A673 (cell line): ENCODE results near the gene FAM83B.

Experiments used
- EZH2 ChIP-seq: fragments of 200-600 bp; sonication (generic); IDR thresholded peaks from 2 replicates; pipeline ENCODE4 v1.6.1; 2017; ENCODE audit warnings: borderline replicate concordance, low read depth, mild to moderate bottlenecking, mixed read lengths, antibody characterized with exemption, low read length; ENCODE audit not compliant: poor library complexity, severe bottlenecking
- TF ChIP-seq, protein P1 (sequence below): fragments of 300-800, 200-600 bp; sonication (generic); conservative IDR thresholded peaks from 2 replicates; pipeline ENCODE4 v1.5.1; 2017; ENCODE audit warnings: low read depth, mild to moderate bottlenecking, antibody characterized with exemption, low read length, moderate library complexity, mixed read lengths

DNA sequence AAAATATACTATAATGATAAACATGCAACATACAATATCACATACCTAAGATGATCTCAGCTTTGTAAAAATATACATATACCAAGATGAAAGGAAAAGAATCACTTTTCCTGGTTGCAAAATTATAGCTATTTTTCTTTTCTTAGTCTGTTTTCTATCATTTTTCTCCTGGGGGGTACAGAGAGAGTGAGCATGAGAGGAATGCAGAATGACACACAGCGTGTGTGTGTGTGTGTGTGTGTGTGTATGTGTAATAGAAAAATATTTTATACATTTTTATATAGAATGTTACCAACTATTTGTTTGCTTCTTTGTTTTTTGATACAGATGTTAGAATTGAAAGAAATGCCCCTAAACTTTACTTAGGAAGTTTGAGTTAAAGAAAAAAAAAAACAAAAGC is 64.3 kb downstream of the FAM83B start:
- TF ChIP-seq, protein P1, sequence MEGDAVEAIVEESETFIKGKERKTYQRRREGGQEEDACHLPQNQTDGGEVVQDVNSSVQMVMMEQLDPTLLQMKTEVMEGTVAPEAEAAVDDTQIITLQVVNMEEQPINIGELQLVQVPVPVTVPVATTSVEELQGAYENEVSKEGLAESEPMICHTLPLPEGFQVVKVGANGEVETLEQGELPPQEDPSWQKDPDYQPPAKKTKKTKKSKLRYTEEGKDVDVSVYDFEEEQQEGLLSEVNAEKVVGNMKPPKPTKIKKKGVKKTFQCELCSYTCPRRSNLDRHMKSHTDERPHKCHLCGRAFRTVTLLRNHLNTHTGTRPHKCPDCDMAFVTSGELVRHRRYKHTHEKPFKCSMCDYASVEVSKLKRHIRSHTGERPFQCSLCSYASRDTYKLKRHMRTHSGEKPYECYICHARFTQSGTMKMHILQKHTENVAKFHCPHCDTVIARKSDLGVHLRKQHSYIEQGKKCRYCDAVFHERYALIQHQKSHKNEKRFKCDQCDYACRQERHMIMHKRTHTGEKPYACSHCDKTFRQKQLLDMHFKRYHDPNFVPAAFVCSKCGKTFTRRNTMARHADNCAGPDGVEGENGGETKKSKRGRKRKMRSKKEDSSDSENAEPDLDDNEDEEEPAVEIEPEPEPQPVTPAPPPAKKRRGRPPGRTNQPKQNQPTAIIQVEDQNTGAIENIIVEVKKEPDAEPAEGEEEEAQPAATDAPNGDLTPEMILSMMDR, result no peak
- TF ChIP-seq EZH2, result no peak
